Subcutaneous abdominal adipose tissue (tissue), 5 donors: ENCODE results near the gene WHAMM.
"Not testable (repeated sequence)": the region's sequence is repeated elsewhere in the genome, so short reads cannot be mapped to it uniquely, and the experiment has no call there.

Experiments
- H3K27ac ChIP-seq: one replicate; pipeline ENCODE4 v1.7.0; 2013; ENCODE audit warnings: low read depth, mild to moderate bottlenecking, inconsistent platforms, low read length, moderate library complexity
- H3K27me3 ChIP-seq, 5 donors: one replicate each; pipeline ENCODE4 v1.7.0; 2013; ENCODE audit warnings: low read length in 5 of 5, inconsistent platforms in 1 of 5; ENCODE audit not compliant: control insufficient read depth in 5 of 5, insufficient read depth in 4 of 5
- H3K36me3 ChIP-seq, 5 donors: one replicate each; pipeline ENCODE4 v1.7.0; 2013; ENCODE audit warnings: low read length in 5 of 5; ENCODE audit not compliant: control insufficient read depth in 5 of 5, insufficient read depth in 5 of 5
- H3K4me1 ChIP-seq, 5 donors: one replicate each; pipeline ENCODE4 v1.7.0; 2013; ENCODE audit warnings: low read length in 5 of 5, mild to moderate bottlenecking in 3 of 5, moderate library complexity in 1 of 5; ENCODE audit not compliant: control insufficient read depth in 5 of 5, insufficient read depth in 5 of 5
- H3K4me3 ChIP-seq, 5 donors: one replicate each; pipeline ENCODE4 v1.7.0; 2013; ENCODE audit warnings: low read length in 5 of 5, low read depth in 1 of 5
- H3K9ac ChIP-seq, 5 donors: one replicate each; pipeline ENCODE4 v1.7.0; 2013; ENCODE audit warnings: low read length in 5 of 5, mild to moderate bottlenecking in 4 of 5, moderate library complexity in 3 of 5
- H3K9me3 ChIP-seq, 5 donors: one replicate each; pipeline ENCODE4 v1.7.0; 2013; ENCODE audit warnings: low read length in 5 of 5; ENCODE audit not compliant: control insufficient read depth in 5 of 5
- donor health status: healthy.
- donor health status: healthy.
- donor health status: healthy.
- donor health status: healthy.
- donor health status: healthy.

WHAMM gene

DNA sequence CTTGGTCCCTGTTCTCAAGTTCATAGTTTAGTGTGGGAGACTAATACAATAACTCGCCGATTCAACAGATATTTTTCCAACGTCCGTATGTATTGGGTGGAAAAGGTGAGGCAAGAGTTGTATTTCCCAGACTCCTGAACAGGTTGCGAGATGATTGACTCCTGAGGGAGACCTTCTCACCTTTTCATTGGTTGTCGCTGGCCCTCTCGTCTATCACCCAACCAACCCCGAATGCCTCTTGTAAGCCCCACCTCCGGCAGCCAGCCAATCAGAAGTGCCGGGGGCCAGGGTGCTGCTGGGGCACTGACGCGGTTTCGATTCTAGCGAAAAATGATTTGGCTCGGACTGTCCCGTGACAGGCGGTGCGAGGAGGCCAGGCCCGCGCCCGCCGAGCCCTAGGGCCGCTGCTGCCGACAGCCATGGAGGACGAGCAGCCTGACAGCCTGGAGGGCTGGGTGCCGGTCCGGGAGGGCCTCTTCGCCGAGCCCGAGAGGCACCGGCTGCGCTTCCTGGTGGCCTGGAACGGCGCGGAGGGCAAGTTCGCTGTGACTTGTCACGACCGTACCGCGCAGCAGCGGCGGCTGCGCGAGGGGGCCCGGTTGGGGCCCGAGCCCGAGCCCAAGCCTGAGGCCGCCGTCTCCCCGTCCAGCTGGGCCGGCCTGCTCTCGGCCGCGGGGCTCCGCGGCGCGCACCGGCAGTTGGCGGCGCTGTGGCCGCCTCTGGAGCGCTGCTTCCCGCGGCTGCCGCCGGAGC, at the start of gene WHAMM:
Gene WHAMM, plus strand, starts transcription at position 321 of the 753 bp plus-strand sequence. Its CDS starts 99 bp downstream, at position 420.
- H3K9ac ChIP-seq, result peak within 1 kb of the TSS; percentile 59 to 99 (median 97)
- H3K4me3 ChIP-seq, result peak within 1 kb of the TSS; percentile 75 to 93 (median 90)
- peaks cover 2 to 28% (median 19%) of the 10 kb centered on the region in 5 donors for H3K4me1 ChIP-seq
- peaks cover 3 to 13% (median 6%) of the 10 kb centered on the region in 5 donors for H3K36me3 ChIP-seq
- H3K9me3 ChIP-seq, result no peaks in the 10 kb centered on the region
- H3K27ac ChIP-seq, result peak within 1 kb of the TSS; percentile 93
- H3K27me3 ChIP-seq, result no peaks in the 10 kb centered on the region

- peaks cover 2 to 36% (median 28%) of the 10 kb centered on the region in 5 donors for H3K36me3 ChIP-seq
- H3K27ac ChIP-seq, result no peak overlapping the region
- no peak overlapping the region for H3K4me3 ChIP-seq
- no peaks in the 10 kb centered on the region for H3K27me3 ChIP-seq
- no peak overlapping the region for H3K9ac ChIP-seq
- H3K4me1 ChIP-seq, result no peaks in the 10 kb centered on the region
- H3K9me3 ChIP-seq, result no peaks in the 10 kb centered on the region
Measured at GRCh38 chr15:82763361-82764116, 45.9 kb upstream of the WHAMM start.

GRCh38 chr15:82764117-82764490, 45.3 kb upstream of the WHAMM start:
- Histone ChIP-seq H3K27ac (no peak overlapping the region), H3K4me1 (no peaks in the 10 kb centered on the region), H3K36me3 (peaks cover 0 to 31% (median 22%) of the 10 kb centered on the region in 5 donors), H3K4me3 (no peak overlapping the region), H3K9ac (no peak overlapping the region), H3K9me3 (no peaks in the 10 kb centered on the region), H3K27me3 (no peaks in the 10 kb centered on the region)

GRCh38 chr15:82764740-82765139, 44.7 kb upstream of the WHAMM start:
- H3K4me3 ChIP-seq, result no peak overlapping the region
- H3K36me3 ChIP-seq, result peaks cover 0 to 28% (median 21%) of the 10 kb centered on the region in 5 donors
- no peaks in the 10 kb centered on the region for H3K4me1 ChIP-seq
- H3K27me3 ChIP-seq, result no peaks in the 10 kb centered on the region
- H3K9ac ChIP-seq, result no peak overlapping the region
- H3K9me3 ChIP-seq, result no peaks in the 10 kb centered on the region
- no peak overlapping the region for H3K27ac ChIP-seq

- not testable (repeated sequence) for H3K4me3 ChIP-seq, H3K9ac ChIP-seq, H3K27me3 ChIP-seq, H3K4me1 ChIP-seq, H3K9me3 ChIP-seq, H3K27ac ChIP-seq
- peaks cover 0 to 18% (median 15%) of the 10 kb centered on the region in 5 donors for H3K36me3 ChIP-seq
Measured at GRCh38 chr15:82766201-82766600, 43.2 kb upstream of the WHAMM start.

- Histone ChIP-seq H3K27me3 (no peaks in the 10 kb centered on the region), H3K9me3 (no peaks in the 10 kb centered on the region), H3K36me3 (peaks cover 0 to 13% (median 10%) of the 10 kb centered on the region in 5 donors), H3K4me3 (no peak overlapping the region), H3K4me1 (no peaks in the 10 kb centered on the region), H3K27ac (no peak overlapping the region), H3K9ac (no peak overlapping the region)
Measured at GRCh38 chr15:82767163-82767829, 42.1 kb upstream of the WHAMM start.

GRCh38 chr15:82768414-82769054, 40.9 kb upstream of the WHAMM start:
- Histone ChIP-seq H3K27ac (no peak overlapping the region), H3K9ac (no peak overlapping the region), H3K9me3 (no peaks in the 10 kb centered on the region), H3K4me1 (no peaks in the 10 kb centered on the region), H3K36me3 (peaks cover 0 to 10% (median 8%) of the 10 kb centered on the region in 5 donors), H3K27me3 (no peaks in the 10 kb centered on the region), H3K4me3 (no peak overlapping the region)

GRCh38 chr15:82771789-82772607, 37.4 kb upstream of the WHAMM start:
- H3K36me3 ChIP-seq, result peaks cover 0 to 5% (median 3%) of the 10 kb centered on the region in 5 donors
- H3K9me3 ChIP-seq, result no peaks in the 10 kb centered on the region
- no peaks in the 10 kb centered on the region for H3K4me1 ChIP-seq
- no peaks in the 10 kb centered on the region for H3K27me3 ChIP-seq
- no peak overlapping the region for H3K4me3 ChIP-seq
- no peak overlapping the region for H3K9ac ChIP-seq
- H3K27ac ChIP-seq, result no peak overlapping the region

GRCh38 chr15:82774496-82774895, 34.9 kb upstream of the WHAMM start:
- Histone ChIP-seq H3K4me3 (no peak overlapping the region), H3K9ac (no peak overlapping the region), H3K4me1 (no peaks in the 10 kb centered on the region), H3K36me3 (no peaks in the 10 kb centered on the region), H3K27me3 (no peaks in the 10 kb centered on the region), H3K27ac (no peak overlapping the region), H3K9me3 (no peaks in the 10 kb centered on the region)
